Amniotic epithelial cell (primary cell): ENCODE data around the gene OLIG1.

Experiments
- DNase-seq: peaks from one replicate; pipeline ENCODE4 v3.0.0-alpha.2; 2010; ENCODE audit warnings: low read depth

Gene OLIG1

DNA sequence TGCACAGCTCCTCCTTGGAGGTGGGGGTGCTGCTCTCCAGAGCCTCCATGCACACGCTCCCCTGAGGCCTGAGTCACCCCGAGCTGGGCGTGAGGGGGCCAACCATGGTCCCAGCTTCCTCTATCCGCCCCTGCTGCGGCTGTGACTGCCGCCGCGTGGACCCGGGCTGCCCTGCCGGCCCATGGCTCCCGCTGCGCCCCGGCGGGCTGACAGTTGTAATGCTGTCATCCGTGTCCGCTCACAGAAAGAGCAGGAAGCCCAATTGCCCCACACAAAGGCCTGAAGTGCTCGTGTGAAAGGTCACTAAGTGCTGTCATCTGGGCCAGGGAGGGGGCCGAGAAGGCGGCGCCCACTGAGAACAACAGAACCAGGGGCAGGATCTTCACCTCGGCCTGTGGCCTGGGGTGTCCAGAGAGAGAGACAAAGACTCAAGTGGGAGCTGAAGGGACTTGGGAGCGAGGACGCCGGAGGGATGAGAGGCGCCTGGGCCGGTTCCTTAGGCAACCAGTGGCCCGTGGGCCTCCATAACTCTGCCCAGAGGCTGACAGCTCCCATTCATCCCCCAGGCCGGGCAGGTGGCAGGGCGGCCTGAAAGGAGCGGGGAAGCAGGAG lies 31.5 kb downstream of the OLIG1 start:
- DNase-seq = no peak

DNA sequence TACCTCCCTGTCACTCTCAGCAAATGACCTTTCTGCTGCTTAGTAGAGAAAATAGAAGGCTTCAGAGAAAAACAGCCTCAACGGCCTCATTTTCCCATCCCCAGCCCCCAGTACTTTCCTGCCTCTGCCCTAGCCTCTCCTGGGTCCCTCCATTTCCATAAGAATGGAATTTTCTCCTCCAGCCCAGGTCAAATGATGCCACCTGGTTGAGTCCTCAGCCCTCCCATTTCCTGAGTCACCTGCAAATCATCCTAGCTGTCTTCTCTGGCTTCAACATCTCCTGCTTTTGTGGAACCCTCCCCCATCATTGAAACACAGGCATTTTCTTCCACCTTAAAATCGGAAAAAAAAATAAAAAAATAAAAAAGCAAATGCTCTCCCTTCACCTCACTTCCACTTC lies 35.1 kb downstream of the OLIG1 start:
- no peak for DNase-seq

DNA sequence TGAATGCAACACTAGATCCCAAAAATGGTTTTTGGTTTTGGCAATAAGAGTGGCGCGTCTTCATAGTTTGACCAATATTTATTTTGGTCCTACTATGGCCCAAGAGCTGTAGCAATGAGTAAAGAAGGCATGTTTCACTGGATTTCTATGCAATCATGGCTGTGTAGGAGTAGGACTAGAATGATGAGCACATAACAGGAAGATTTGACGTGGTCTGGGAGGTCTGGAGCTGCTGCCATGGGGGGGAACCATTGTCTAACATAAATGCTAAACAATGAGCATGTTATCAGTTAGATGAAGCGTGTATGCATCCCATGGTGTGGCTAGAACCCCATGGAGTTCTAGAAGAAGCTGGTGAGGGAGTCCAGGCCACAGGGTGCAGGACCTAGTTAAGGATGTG lies 38.3 kb downstream of the OLIG1 start:
- no peak for DNase-seq

DNA sequence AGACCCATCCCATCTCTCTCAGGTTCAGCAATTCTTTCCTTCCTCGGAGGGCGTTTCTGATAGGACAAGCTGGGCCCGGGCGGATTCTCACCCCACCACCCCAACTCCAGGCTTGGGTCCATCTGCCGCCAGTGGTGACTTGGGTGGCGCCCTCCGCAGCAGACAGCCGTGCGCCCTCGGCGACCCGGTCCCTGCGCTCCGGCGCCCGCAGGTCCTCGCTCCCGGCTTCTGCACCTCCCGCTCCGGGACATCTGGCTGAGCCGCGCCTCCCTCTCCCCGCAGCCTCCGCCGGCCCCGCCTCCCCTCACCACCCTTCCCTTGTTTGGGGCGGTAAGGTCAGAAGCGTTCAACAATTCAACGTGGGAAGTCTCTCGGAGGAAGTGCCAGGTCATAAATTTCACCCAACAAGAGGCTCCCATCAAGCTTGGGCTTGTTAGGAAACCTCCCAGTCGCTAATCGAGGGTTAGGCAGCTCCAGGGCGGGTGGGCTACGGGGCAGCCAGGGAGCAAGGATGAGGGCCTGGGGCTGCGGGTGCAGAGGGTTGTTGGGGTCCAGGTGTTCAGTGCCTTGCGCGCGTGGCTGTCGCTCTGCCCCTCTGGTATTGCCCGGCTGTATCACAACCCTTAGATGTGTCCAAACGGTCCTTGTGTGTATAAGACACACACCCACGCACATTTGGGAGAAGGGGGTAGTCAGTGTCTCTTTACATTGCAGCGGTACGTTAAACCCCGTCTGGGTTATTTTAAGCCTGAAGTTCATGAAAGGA lies 39.8 kb downstream of the OLIG1 start:
- DNase-seq = no peak

DNA sequence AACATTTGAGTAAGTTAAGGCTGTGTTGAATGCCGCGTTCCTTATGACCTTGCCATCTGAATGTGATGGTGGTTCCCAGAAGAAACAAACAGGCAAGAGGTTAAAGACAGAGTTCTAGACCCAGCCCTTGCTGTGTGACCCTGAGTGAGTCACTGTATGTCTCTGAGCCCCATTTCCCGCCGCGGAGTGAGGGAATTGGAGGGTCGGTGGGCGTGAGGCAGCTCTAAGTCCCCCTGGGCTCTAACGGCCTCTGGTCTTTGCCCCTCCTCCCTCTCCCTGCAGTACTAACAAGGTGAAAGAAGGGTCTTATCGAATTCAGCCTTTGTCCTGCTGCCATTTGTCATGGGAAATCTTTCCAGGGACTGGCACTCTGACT lies 40.4 kb downstream of the OLIG1 start:
- DNase-seq = no peak

DNA sequence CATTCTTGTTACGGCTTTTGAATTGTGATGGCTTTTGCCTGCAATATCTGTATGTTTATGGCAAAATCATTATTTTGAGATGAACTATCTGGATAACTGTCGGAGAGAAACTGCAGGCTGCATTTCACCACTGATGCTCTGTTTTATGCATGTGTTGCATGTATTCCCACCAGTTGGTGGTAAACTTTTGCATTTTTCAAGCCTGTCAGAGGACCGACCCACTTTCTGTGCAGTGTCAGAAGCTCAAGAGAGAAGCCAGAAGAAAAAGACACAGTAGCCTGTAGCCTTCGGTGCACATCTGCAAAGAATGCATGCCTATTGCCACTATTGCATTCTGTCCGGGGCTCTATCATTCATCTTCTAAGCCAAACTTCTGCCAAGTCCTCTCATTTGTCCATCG lies 41.6 kb downstream of the OLIG1 start:
- no peak for DNase-seq

DNA sequence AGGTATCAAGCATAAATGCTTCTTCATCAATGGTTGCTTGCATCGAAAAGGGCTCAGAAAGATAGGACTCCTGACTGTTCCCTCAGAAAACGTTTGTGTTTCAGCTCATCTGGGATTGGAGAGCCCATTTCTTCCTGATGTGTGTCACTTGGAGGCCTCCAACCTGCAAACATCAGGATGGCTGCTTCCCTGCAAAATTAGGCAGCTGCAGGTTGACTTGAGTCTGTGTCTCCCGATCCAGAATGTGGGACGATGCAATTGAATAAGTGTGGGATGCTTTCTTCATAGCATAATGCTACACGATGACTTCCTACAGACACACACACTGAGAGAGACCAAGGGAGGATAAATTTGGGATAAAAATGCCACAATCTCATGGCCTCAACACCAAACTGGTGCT lies 42.2 kb downstream of the OLIG1 start:
- no peak for DNase-seq

DNA sequence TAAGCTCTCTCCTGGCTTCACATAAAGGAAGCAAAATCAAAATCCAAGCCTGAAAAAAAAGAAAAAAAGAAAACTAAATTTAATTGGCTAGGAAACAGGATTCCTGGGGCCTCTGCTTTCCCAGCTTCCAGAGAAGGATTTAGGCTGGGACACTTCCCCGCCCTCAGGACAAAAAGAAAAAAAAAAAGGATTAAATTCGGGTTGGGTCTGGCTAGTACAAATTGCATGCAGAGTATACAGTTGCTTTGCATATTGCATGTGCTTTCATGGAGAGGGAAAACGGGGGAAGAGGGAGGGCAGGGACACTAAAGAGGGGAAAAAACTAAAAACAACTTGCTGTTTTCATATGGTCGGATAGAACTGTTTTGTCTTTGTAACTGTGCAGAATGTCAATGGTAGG lies 42.7 kb downstream of the OLIG1 start:
- no peak for DNase-seq

DNA sequence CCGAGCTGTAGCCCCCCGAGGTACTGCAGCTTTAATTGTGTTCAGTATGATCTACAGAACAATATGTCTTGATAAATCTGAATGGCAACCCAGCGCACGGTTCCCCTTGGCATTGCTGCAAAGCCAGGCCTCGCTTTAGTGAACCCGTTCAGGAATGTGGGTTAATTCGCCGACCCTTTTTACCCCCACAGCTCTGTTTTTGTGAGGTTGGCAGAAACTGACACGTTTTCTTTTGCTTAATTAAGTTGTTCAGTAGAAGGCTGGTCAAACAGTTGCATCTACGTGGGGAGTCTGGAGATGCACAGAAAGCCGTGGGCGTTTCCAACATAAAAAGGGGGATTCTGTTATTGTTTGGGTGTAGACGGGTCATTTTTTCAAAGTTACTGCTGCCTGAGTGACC lies 43.2 kb downstream of the OLIG1 start:
- DNase-seq = no peak

DNA sequence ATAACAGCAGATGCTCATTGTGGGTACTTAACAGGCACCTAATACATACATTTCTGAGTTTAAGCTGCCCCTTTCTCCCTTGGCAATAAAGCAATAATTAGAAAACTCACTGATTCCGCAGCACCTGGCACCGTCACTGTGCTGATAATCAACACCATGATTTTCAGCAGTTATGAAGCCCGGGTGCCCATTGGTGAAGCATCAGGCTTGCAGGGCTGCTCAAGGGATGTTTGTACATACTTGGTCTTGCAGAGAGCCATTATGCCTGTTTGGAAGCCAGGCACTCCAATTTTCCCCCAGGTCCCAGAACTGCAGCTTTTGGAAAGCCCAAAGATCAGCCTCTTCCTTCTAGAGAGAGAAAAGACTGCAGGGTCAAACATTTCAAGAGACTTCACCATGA lies 44.3 kb downstream of the OLIG1 start:
- no peak for DNase-seq

DNA sequence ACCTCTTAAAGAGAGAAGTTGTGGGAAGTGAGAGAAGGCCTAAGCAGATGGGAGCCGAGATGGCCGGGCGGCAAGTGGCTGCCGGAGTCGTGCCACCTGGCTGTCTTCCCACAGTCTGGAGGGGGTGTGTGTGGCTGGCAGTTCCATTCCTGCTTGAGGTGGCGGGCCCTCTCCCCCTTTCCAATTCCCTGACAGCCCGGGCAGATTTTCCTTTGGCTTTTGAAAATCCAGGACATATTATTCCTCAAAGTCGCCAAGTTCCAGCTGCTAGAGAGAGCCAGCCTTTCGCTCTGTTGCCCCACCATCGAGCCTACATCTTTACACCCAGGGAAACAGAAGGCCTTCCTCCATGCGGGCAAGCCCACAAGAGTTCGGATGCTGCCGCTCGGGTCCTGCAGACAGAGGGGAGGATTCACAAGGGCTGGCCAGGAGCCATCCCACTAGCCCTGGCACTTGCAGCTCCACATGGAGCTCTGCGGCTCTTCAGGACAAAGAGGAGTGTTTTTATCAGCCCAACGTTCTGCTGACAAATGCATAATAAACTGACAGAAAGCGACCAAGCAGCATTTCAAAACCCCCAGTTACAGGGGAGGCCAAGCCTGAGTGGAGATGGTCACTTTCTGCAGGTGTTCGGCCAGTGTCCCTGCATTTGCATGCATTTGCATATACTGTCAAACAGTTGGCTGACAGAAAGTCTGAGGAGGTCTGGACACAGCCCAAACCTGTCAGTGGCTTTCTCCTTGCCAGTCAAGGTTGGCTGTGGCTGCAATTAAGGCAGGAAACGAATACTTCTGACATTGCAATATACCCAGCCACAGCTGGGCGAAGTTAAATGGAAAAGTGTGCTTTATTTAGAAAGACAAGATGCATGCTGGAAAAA lies 45.9 kb downstream of the OLIG1 start:
- no peak for DNase-seq

DNA sequence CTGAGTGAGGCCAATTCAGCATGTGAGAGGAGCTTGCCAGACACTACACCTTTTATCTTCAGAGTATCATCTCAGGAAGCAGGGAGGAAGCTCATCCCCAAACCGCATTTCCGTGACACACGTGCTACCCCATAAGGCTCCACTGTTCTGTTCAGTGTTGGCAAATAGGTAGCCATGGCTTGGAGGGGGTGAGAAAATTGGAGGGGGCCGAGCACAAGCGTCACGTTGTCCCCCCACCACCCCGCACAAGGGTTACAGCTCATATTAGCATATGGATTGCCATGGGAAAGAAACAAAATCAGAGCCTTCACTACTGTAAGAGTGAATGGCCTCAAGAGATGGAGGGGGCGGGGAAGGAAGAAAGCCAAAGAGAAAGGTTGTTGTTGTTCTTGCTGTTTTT lies 46.7 kb downstream of the OLIG1 start:
- no peak for DNase-seq

DNA sequence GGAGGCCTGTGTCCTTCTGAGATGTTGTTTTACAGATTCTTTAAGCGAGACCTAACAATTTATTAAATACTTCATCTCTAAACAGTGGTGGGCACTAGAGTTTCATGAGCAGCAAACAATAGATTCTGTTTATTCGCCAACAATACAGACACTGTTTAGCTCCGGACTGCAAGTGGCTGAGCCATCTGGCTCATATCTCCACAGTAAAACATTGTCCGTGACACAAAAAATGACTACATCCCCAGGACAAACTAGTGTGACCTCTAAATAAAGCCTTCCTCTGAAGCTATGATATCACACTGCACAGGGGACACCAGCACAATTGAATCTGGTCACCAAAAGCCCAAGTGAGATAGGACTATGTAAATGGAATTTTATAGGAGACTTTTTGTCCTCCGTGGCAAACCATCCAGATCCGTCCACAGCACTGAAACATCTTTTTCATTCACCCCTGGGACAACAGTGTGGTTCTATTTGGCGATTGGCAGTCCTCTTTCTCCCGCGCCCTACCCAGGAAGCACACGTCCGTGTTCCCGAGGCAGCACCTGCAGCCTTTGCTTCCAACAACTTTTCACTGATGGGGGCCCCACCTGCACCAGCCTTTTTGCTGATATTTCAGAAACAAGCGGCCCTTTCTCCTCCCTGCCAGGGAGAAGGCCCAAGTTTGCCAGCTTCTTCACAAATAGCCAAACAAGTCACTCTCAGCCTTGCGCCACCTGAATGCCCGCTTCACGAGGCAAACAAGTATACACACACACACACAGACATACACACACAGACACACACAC lies 47.4 kb downstream of the OLIG1 start:
- DNase-seq = no peak
